Measurements from ENCODE around the gene RASSF8. TPM values are rescaled to one million over a fixed set of nuclear protein-coding genes. Genes with fewer than 3 reads are reported as not detected.

Gene RASSF8
- total RNA-seq, 1 donor from 2014 or later = 85.7 TPM

DNA sequence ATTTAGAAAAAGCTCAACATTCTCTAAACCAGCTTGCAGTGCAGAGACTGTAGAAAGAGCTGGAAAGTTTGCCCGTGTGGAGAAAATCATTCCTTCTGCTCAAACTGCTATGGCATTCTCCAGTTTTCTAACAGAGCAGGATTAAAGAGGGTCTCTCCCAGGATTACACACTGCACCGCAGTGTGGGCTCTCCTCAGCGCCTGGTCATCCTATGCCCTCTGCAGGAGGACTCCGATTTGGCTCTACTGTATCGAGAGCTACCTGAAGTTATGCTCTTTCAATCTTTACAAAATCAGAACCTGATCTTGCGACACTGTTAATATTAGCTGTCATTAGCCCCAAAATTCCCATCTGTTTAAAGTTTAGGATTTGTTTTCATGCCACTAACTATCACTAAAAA lies 133.3 kb downstream of the RASSF8 start:
- DNase-seq (no peak), ATAC-seq (no peak)
- Histone ChIP-seq H3K27me3 (no peaks in the 10 kb centered on the region), H3K4me3 (no peak overlapping the region), H3K9me3 (no peaks in the 10 kb centered on the region), H3K36me3 (no peaks in the 10 kb centered on the region), H3K27ac (no peak overlapping the region), H3K4me1 (no peaks in the 10 kb centered on the region)
- intact Hi-C loops (cut with DNase I) = no loop called here
- no peak for TF ChIP-seq CTCF (IDR thresholded peaks at IDR 0.05)

DNA sequence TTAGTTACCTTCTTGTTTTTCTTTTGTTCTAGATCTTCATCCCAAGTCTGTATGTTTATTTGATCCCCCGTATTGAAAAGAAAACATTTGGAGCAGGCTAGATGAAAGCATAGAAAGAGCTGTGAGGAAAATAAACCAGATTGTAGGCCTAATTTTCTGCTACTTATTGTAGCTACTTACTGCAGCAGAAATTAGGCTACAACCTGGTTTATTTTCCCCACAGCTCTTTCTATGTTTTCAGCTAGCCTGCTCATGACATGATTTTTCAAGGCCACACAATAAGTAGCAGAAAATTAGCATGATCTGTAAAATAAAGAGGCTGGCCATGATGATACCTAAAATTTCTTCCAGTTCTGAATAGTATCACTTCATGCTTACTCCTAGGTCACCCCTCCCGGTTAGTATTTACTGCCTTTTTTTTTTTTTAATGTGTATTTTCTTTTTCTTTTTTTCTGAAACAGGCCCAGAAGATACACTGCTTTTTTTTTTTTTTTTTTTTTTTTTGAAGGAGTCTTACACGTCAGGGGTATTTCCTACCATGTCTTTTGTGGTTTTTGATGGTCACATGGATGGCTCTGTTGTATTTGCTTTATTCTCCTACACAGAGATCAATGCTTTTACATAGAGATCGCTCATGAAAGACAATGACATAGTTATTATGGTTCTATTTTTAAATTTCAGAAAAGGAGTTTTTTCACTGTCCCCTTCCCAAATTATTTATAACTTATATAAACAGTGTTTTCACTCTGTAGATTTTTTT lies 134.0 kb downstream of the RASSF8 start:
- Histone ChIP-seq H3K27me3 (no peaks in the 10 kb centered on the region), H3K9me3 (no peaks in the 10 kb centered on the region), H3K4me3 (no peak overlapping the region), H3K27ac (no peak overlapping the region), H3K36me3 (no peaks in the 10 kb centered on the region), H3K4me1 (no peaks in the 10 kb centered on the region)
- intact Hi-C loops (cut with DNase I) = no loop called here
- ATAC-seq (no peak), DNase-seq (no peak)
- no peak for TF ChIP-seq CTCF (IDR thresholded peaks at IDR 0.05)

- DNase-seq = no peak
- no peaks in the 10 kb centered on the region for H3K9me3 ChIP-seq
- intact Hi-C loops (cut with DNase I) = no loop called here
- H3K36me3 ChIP-seq = no peaks in the 10 kb centered on the region
- H3K27me3 ChIP-seq = no peaks in the 10 kb centered on the region
- H3K27ac ChIP-seq = no peak overlapping the region
- H3K4me3 ChIP-seq = no peak overlapping the region
- no peaks in the 10 kb centered on the region for H3K4me1 ChIP-seq
- no peak for ATAC-seq
- no peak for TF ChIP-seq CTCF (IDR thresholded peaks at IDR 0.05)
Observed at GRCh38 chr12:26095186-26095585, 136.7 kb downstream of the RASSF8 start.

- H3K27me3 ChIP-seq = no peaks in the 10 kb centered on the region
- no peaks in the 10 kb centered on the region for H3K4me1 ChIP-seq
- TF ChIP-seq CTCF (IDR thresholded peaks at IDR 0.05) = no peak
- H3K9me3 ChIP-seq = no peaks in the 10 kb centered on the region
- intact Hi-C loops (cut with DNase I) = no loop called here
- no peak overlapping the region for H3K27ac ChIP-seq
- no peaks in the 10 kb centered on the region for H3K36me3 ChIP-seq
- no peak overlapping the region for H3K4me3 ChIP-seq
- no peak for DNase-seq
- ATAC-seq = no peak
Observed at GRCh38 chr12:26096036-26096435, 137.6 kb downstream of the RASSF8 start.

- ATAC-seq (peak; percentile 97), DNase-seq (peak; percentile 77)
- TF ChIP-seq CTCF (IDR thresholded peaks at IDR 0.05) = peak; percentile 96
- H3K27me3 ChIP-seq = no peaks in the 10 kb centered on the region
- no peaks in the 10 kb centered on the region for H3K9me3 ChIP-seq
- H3K36me3 ChIP-seq = no peaks in the 10 kb centered on the region
- H3K27ac ChIP-seq = no peak overlapping the region
- intact Hi-C loops (cut with DNase I) = no loop called here
- H3K4me1 ChIP-seq = no peaks in the 10 kb centered on the region
- no peak overlapping the region for H3K4me3 ChIP-seq
Observed at GRCh38 chr12:26097046-26097878, 138.8 kb downstream of the RASSF8 start.
